PC-9 (cell line): ENCODE data around the gene SCN1B. TPM values are rescaled to one million over a fixed set of nuclear protein-coding genes. Genes with fewer than 3 reads are reported as not detected.

Source experiments
- BruUV-seq: library from RNA; stranded (reverse); fragments of 400-500 nt; replicated peaks from 2 replicates; lab custom pipeline; 2021; lab: Mats Ljungman, UMichigan
- CTCF ChIA-PET: fragments of 300-600 bp; sonication (Branson Sonifier 250); formaldehyde crosslinking; loops from one replicate; lab custom pipeline; 2022; ENCODE audit warnings: antibody characterized with exemption; lab: Charles Lee
- POLR2A ChIA-PET: fragments of 300-600 bp; sonication (Branson Sonifier 250); formaldehyde crosslinking; loops from one replicate; lab custom pipeline; 2022; ENCODE audit warnings: antibody characterized with exemption; ENCODE audit not compliant: unreplicated experiment; lab: Charles Lee
- DNase-seq, 2 experiments: peaks; one replicate each; pipeline versions ENCODE4 v3.0.0 to v3.0.0-alpha.2; 2015 to 2022; ENCODE audit warnings: mixed read lengths in 1 of 2
- H2AFZ ChIP-seq: fragments of 200-600 bp; sonication (generic); 2 replicates; pipeline ENCODE4 v1.8.1; 2017; ENCODE audit warnings: antibody characterized with exemption
- H3F3A ChIP-seq: fragments of 200-600 bp; sonication (generic); 2 replicates; pipeline ENCODE4 v1.8.1; 2017; ENCODE audit warnings: antibody characterized with exemption, mild to moderate bottlenecking, low read depth; ENCODE audit not compliant: insufficient read depth
- H3K27ac ChIP-seq: fragments of 200-600 bp; sonication (generic); 2 replicates; pipeline ENCODE4 v1.6.1; 2016; ENCODE audit warnings: mixed run types
- H3K27me3 ChIP-seq: fragments of 200-600 bp; sonication (generic); 2 replicates; pipeline ENCODE4 v1.6.1; 2016; ENCODE audit warnings: low read depth, mixed run types; ENCODE audit not compliant: insufficient read depth
- H3K36me3 ChIP-seq: fragments of 200-600 bp; sonication (generic); 2 replicates; pipeline ENCODE4 v1.6.1; 2016; ENCODE audit warnings: low read depth, mixed run types
- H3K4me1 ChIP-seq: fragments of 200-600 bp; sonication (generic); replicated peaks from 2 replicates; pipeline ENCODE4 v1.6.1; 2016; ENCODE audit warnings: mixed run types; ENCODE audit not compliant: insufficient read depth
- H3K4me2 ChIP-seq: fragments of 200-600 bp; sonication (generic); 2 replicates; pipeline ENCODE4 v1.6.1; 2017; ENCODE audit warnings: mixed run types
- H3K4me3 ChIP-seq: fragments of 200-600 bp; sonication (generic); 2 replicates; pipeline ENCODE4 v1.6.1; 2016; ENCODE audit warnings: mixed run types
- H3K79me2 ChIP-seq: fragments of 200-600 bp; sonication (generic); 2 replicates; pipeline ENCODE4 v1.6.1; 2017; ENCODE audit warnings: low read depth, mixed run types
- H3K9me2 ChIP-seq: fragments of 200-600 bp; sonication (generic); 2 replicates; pipeline ENCODE4 v1.8.1; 2017; ENCODE audit warnings: mild to moderate bottlenecking; ENCODE audit not compliant: insufficient read depth
- H3K9me3 ChIP-seq: fragments of 200-600 bp; sonication (generic); 2 replicates; pipeline ENCODE4 v1.8.1; 2016; ENCODE audit warnings: low read depth; ENCODE audit not compliant: insufficient read depth
- H4K20me1 ChIP-seq: fragments of 200-600 bp; sonication (generic); 2 replicates; pipeline ENCODE4 v1.8.1; 2017; ENCODE audit not compliant: insufficient read depth
- EZH2 ChIP-seq: fragments of 200-600 bp; sonication (generic); IDR thresholded peaks from 2 replicates; pipeline ENCODE4 v1.8.0; 2017; ENCODE audit warnings: antibody characterized with exemption, low read depth
- intact Hi-C: fragments of 100-400 bp; cut with micrococcal nuclease; formaldehyde crosslinking; loops from one replicate; pipeline ENCODE4 v1.10.0; 2022; ENCODE audit not compliant: unreplicated experiment
- total RNA-seq: library from RNA; stranded (reverse); gene quantifications from 2 replicates; pipeline ENCODE4 v1.2.3, GENCODE V29; 2021
- TF ChIP-seq, protein P1 (sequence below): fragments of 200-600 bp; sonication (generic); conservative IDR thresholded peaks from 2 replicates; pipeline ENCODE4 v1.6.1; 2017; ENCODE audit warnings: mixed run types, antibody characterized with exemption, mild to moderate bottlenecking, moderate library complexity

Gene SCN1B
- total RNA-seq, 1 experiment from 2014 or later = 2.4 TPM

DNA sequence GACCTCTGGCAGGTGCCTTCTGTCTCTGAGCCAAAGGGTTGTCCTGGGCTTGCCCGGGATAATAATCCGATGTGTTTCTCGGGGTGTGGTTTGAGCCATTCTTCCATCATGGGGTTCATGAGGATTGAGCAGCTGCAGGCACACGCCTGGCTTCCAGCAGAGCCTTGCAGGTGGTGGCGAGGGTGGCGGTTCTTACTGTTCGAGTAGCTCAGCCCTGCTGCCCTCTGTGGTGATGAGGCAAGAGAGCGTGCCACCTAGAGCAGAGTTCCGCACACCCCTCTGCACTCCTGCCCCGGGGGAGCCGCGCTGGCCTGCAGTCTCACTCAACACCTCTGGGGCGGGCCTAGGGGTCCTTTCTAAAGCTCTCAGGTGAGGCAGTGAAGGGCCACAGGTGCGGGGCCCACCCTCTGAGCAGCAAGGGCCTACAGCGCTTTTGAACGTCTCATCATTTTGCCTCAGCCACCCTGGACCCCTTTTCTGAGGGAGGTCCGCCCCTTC, 3.8 kb downstream of the SCN1B start:
- Histone ChIP-seq H3K4me1 (peaks cover 12% of the 10 kb centered on the region; the same call in 1 of the 2 replicates), H3K36me3 (no peaks in the 10 kb centered on the region), H3K27ac (no peak overlapping the region), H3K79me2 (no peaks in the 10 kb centered on the region), H3K9me3 (no peaks in the 10 kb centered on the region), H2AFZ (no peak overlapping the region), H3K4me2 (no peak overlapping the region), H3F3A (peaks cover 10% of the 10 kb centered on the region), H4K20me1 (no peaks in the 10 kb centered on the region), H3K27me3 (peaks cover 21% of the 10 kb centered on the region), H3K4me3 (no peak overlapping the region), H3K9me2 (no peaks in the 10 kb centered on the region)
- no TSS peak for BruUV-seq
- intact Hi-C loops = no loop called here
- POLR2A ChIA-PET = no interaction called here
- no peak for DNase-seq
- CTCF ChIA-PET = no interaction called here
- TF ChIP-seq, protein P1, sequence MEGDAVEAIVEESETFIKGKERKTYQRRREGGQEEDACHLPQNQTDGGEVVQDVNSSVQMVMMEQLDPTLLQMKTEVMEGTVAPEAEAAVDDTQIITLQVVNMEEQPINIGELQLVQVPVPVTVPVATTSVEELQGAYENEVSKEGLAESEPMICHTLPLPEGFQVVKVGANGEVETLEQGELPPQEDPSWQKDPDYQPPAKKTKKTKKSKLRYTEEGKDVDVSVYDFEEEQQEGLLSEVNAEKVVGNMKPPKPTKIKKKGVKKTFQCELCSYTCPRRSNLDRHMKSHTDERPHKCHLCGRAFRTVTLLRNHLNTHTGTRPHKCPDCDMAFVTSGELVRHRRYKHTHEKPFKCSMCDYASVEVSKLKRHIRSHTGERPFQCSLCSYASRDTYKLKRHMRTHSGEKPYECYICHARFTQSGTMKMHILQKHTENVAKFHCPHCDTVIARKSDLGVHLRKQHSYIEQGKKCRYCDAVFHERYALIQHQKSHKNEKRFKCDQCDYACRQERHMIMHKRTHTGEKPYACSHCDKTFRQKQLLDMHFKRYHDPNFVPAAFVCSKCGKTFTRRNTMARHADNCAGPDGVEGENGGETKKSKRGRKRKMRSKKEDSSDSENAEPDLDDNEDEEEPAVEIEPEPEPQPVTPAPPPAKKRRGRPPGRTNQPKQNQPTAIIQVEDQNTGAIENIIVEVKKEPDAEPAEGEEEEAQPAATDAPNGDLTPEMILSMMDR = no peak
- TF ChIP-seq EZH2 = no peak

DNA sequence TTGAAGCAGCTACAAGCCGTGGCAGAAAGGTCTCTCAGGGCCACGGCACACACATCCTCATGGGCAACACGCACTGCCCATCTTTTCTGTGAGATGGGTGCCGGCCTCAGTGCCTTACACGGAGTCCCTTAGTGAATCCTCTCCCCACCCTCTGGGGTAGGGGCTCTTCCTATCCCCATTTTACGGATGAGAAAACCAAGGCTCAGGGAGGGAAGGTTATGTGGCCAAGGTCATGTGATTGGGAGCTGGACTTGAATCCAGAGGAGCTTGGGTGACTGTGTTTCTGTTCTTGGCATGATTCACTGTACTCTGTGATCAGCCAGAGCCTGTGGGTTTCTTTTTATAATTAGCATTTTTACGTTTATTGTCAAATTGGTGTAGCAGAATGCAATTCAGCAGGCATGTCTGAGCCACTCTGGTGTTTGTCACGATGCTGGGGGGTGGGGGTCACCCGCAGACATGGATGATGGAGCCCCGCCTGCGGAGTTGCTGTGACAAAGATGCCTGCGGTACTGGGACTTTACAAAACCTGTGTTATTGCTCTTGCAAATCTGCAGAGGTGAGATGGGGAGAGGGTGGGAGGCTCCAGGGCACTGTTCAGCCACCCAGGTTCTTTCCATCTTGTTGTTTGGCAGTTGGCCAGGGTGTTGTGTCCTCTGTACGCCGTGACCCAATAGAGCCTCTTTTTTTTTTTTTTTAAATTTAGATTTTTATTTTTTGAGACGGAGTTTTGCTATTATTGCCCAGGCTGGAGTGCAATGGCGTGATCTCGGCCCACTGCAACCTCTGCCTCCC, 4.5 kb downstream of the SCN1B start:
- no peaks in the 10 kb centered on the region for H3K9me3 ChIP-seq
- H4K20me1 ChIP-seq = no peaks in the 10 kb centered on the region
- CTCF ChIA-PET = no interaction called here
- H2AFZ ChIP-seq = no peak overlapping the region
- H3K27ac ChIP-seq = no peak overlapping the region
- intact Hi-C loops = no loop called here
- no peaks in the 10 kb centered on the region for H3K9me2 ChIP-seq
- H3K79me2 ChIP-seq = no peaks in the 10 kb centered on the region
- DNase-seq = no peak
- no peak overlapping the region for H3K4me2 ChIP-seq
- no TSS peak for BruUV-seq
- no peak overlapping the region for H3K4me3 ChIP-seq
- peaks cover 21% of the 10 kb centered on the region for H3K27me3 ChIP-seq
- no peaks in the 10 kb centered on the region for H3K36me3 ChIP-seq
- POLR2A ChIA-PET = no interaction called here
- peaks cover 8% of the 10 kb centered on the region for H3F3A ChIP-seq
- peaks cover 10% of the 10 kb centered on the region; the same call in 1 of the 2 replicates for H3K4me1 ChIP-seq
- no peak for TF ChIP-seq EZH2
- TF ChIP-seq, protein P1 = no peak

DNA sequence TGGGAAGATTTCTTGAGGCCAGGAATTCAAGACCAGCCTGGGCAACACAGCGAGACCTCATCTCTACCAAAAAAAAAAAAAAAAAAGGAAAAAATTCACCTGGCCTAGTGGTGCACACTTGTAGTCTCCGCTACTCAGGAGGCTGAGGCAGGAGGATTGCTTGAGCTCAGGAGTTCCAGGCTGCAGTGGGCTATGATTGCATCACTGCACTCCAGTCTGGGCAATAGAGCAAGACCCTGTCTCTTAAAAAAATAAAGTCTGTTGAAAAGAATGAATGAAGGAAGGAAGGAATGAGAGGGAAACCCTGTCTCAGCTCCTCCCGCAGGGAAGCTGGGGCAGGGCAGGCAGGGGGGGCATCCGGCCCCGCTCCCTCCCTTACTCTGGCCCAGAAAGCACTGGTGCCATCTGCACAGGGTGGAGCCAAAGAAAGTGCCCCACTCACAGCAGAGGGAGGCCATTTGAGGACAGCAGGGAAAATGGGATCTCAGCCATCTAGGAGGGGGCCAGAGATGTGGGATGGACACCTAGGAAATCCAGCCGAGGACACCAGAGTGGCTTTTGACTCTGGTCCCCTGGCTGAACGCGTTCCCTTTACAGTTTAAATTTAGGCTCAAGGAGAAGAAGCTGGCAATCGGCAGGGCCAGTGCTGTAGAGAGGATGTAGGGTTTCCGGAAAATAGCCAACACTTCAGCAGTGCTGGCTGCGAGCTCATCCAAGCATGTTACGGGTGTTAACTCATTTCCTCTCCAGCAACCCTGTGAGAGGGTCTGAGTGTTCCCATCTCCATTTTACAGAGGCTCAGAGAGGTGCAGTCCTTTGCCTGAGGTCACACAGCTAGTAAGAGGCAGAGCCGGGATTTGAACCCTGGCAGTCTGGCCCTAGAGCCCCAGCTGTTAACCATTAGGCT, 7.7 kb downstream of the SCN1B start:
- no peaks in the 10 kb centered on the region for H3K9me3 ChIP-seq
- BruUV-seq = no TSS peak
- ChIA-PET CTCF (interaction anchor here (0.7 kb wide), 1 partner anchor 79 kb away, joined by 7 read pairs; no protein-coding TSS in a partner anchor), POLR2A (no interaction called here)
- H2AFZ ChIP-seq = no peak overlapping the region
- H4K20me1 ChIP-seq = no peaks in the 10 kb centered on the region
- H3K36me3 ChIP-seq = no peaks in the 10 kb centered on the region
- no peak overlapping the region for H3K27ac ChIP-seq
- no peaks in the 10 kb centered on the region for H3F3A ChIP-seq
- intact Hi-C loops = no loop called here
- H3K27me3 ChIP-seq = 0 out of 2 replicates have a peak, but pooled peaks cover 3% of the 10 kb centered on the region
- H3K79me2 ChIP-seq = no peaks in the 10 kb centered on the region
- DNase-seq = no peak
- H3K9me2 ChIP-seq = no peaks in the 10 kb centered on the region
- H3K4me1 ChIP-seq = peaks cover 8% of the 10 kb centered on the region; the same call in 1 of the 2 replicates
- TF ChIP-seq, protein P1 = no peak
- no peak for TF ChIP-seq EZH2
- no peak overlapping the region for H3K4me3 ChIP-seq
- H3K4me2 ChIP-seq = no peak overlapping the region
